K562 (cell line): Measurements from ENCODE around the gene DEPP1. TPM values are rescaled to one million over a fixed set of nuclear protein-coding genes. Genes with fewer than 3 reads are reported as not detected.

ENCODE experiments used
- ATF1 ChIP-seq, 2 experiments: fragments of 450-650 bp in 1 of 2; IDR thresholded peaks; 2 replicates each; pipeline ENCODE4 v1.6.1; 2016; ENCODE audit warnings: missing compliant biosample characterization in 1 of 2, missing genetic modification characterization in 1 of 2
- BCOR ChIP-seq: fragments of 450-650 bp; IDR thresholded peaks from 2 replicates; pipeline ENCODE4 v1.6.1; 2016
- BRF1 ChIP-seq: IDR thresholded peaks from 3 replicates; pipeline ENCODE4 v1.6.1; 2011; ENCODE audit warnings: borderline replicate concordance, mild to moderate bottlenecking; ENCODE audit not compliant: insufficient read length; ENCODE audit errors: extremely low read depth
- E2F6 ChIP-seq, 2 experiments: IDR thresholded peaks; 2 replicates each; pipeline ENCODE4 v1.6.1; 2011; ENCODE audit warnings: borderline replicate concordance in 1 of 2, control low read depth in 1 of 2, low read depth in 1 of 2, low read length in 1 of 2, mild to moderate bottlenecking in 1 of 2, mixed read lengths in 1 of 2, moderate library complexity in 1 of 2; ENCODE audit not compliant: insufficient read depth in 1 of 2, insufficient read length in 1 of 2, poor library complexity in 1 of 2, severe bottlenecking in 1 of 2; ENCODE audit errors: extremely low read depth in 1 of 2
- FOXM1 ChIP-seq, 2 experiments: fragments of 450-650 bp in 1 of 2; sonication (generic) in 1 of 2; formaldehyde crosslinking in 1 of 2; IDR thresholded peaks; 2 replicates each; pipeline versions ENCODE4 v1.6.1 to v1.9.0; 2017 to 2022; ENCODE audit warnings: low read depth in 2 of 2, mild to moderate bottlenecking in 2 of 2, missing genetic modification reagents in 1 of 2, moderate library complexity in 1 of 2
- FOXP1 ChIP-seq: sonication (generic); formaldehyde crosslinking; IDR thresholded peaks from 2 replicates; pipeline ENCODE4 v1.8.0; 2022; ENCODE audit warnings: mild to moderate bottlenecking, missing genetic modification reagents
- GATAD2A ChIP-seq: fragments of 450-650 bp; IDR thresholded peaks from 2 replicates; pipeline ENCODE4 v1.6.1; 2017
- HDAC1 ChIP-seq, 2 experiments: fragments of 450-650 bp; IDR thresholded peaks; 2 replicates each; pipeline ENCODE4 v1.6.1; 2016 to 2017; ENCODE audit warnings: inconsistent platforms in 1 of 2, mild to moderate bottlenecking in 1 of 2, moderate library complexity in 1 of 2
- HNRNPLL ChIP-seq: fragments of 200-400 bp; formaldehyde crosslinking; IDR thresholded peaks from 2 replicates; pipeline ENCODE4 v1.6.1; 2017; ENCODE audit warnings: low read length, low read depth, mild to moderate bottlenecking; ENCODE audit not compliant: poor library complexity, severe bottlenecking
- MEIS2 ChIP-seq: fragments of 450-650 bp; IDR thresholded peaks from 2 replicates; pipeline ENCODE4 v1.6.1; 2014; ENCODE audit warnings: mild to moderate bottlenecking; ENCODE audit not compliant: partially characterized antibody
- MNT ChIP-seq, 2 experiments: fragments of 450-650 bp; conservative IDR thresholded peaks; 2 replicates each; pipeline ENCODE4 v1.6.1; 2017; ENCODE audit warnings: mild to moderate bottlenecking in 2 of 2, moderate library complexity in 2 of 2
- MTA3 ChIP-seq: fragments of 450-650 bp; formaldehyde crosslinking; IDR thresholded peaks from 2 replicates; pipeline ENCODE4 v1.6.1; 2017; ENCODE audit warnings: mild to moderate bottlenecking, borderline replicate concordance
- NCOR1 ChIP-seq: fragments of 450-650 bp; IDR thresholded peaks from 2 replicates; pipeline ENCODE4 v1.6.1; 2016; ENCODE audit warnings: mild to moderate bottlenecking, moderate library complexity
- POLR2AphosphoS5 ChIP-seq: IDR thresholded peaks from 2 replicates; pipeline ENCODE4 v1.6.1; 2011; ENCODE audit warnings: mild to moderate bottlenecking, low read depth, low read length, moderate library complexity; ENCODE audit not compliant: control insufficient read depth, insufficient read depth
- SOX6 ChIP-seq: fragments of 450-650 bp; IDR thresholded peaks from 2 replicates; pipeline ENCODE4 v1.6.1; 2014; ENCODE audit warnings: mild to moderate bottlenecking
- SRF ChIP-seq, 2 experiments: fragments of 250-450, 450-650 bp in 1 of 2; sonication (Bioruptor Pico) in 1 of 2; sonication (generic) in 1 of 2; formaldehyde crosslinking; IDR thresholded peaks; 2 replicates each; pipeline versions ENCODE4 v1.5.0 to v1.5.1; 2020 to 2022; ENCODE audit warnings: mild to moderate bottlenecking in 1 of 2, missing genetic modification reagents in 1 of 2
- TEAD4 ChIP-seq, 2 experiments: sonication (generic) in 1 of 2; formaldehyde crosslinking in 1 of 2; IDR thresholded peaks; 2 replicates each; pipeline versions ENCODE4 v1.6.1 to v1.8.0; 2012 to 2022; ENCODE audit warnings: borderline replicate concordance in 1 of 2, inconsistent platforms in 1 of 2, low read length in 1 of 2, mild to moderate bottlenecking in 1 of 2, missing genetic modification reagents in 1 of 2
- ZBTB33 ChIP-seq: sonication (generic); formaldehyde crosslinking; IDR thresholded peaks from 2 replicates; pipeline ENCODE4 v1.8.1; 2023; ENCODE audit warnings: mild to moderate bottlenecking, missing genetic modification reagents
- ZNF184 ChIP-seq: sonication (generic); formaldehyde crosslinking; IDR thresholded peaks from 2 replicates; pipeline ENCODE4 v1.5.0; 2020; ENCODE audit warnings: missing genetic modification reagents
- ZNF76 ChIP-seq: fragments of 250-450 bp; sonication (Bioruptor Pico); IDR thresholded peaks from 2 replicates; pipeline ENCODE4 v1.4.0; 2020; ENCODE audit warnings: mild to moderate bottlenecking, moderate library complexity, borderline replicate concordance
- polyA plus RNA-seq, 8 experiments: library from polyadenylated mRNA; depleted of rRNA in 4 of 8; stranded (reverse) in 5 of 8; unstranded in 3 of 8; fragments of >200 nt; fragmentation: Nextera tagmentation in 2 of 8; fragmentation: Illumina TruSeq in 1 of 8; extraction: Ambion mirVana in 2 of 8; extraction: Trizol in 1 of 8; gene quantifications; 2 replicates each; pipeline versions ENCODE4 v1.2.1 to v1.2.3, GENCODE V29; 2011 to 2014; ENCODE audit warnings: inconsistent platforms in 1 of 8, missing spikeins in 1 of 8
- total RNA-seq, 7 experiments: library from RNA; depleted of rRNA in 6 of 7; stranded (reverse); fragments of >200 nt in 6 of 7; fragmentation: Illumina TruSeq in 2 of 7; extraction: Trizol in 2 of 7; gene quantifications; 2 replicates each; pipeline versions ENCODE4 v1.2.1 to v1.2.3, GENCODE V29; 2011 to 2021; ENCODE audit warnings: low replicate concordance in 1 of 7

The DEPP1 gene
- total and polyA plus RNA-seq, 9 of the 15 experiments (the other 6 are each of a cell fraction or from before 2014, with no cell fraction given), result 0.04 to 0.54 (median 0.20) TPM; not detected in 1

- TF ChIP-seq ATF1 (CRISPR knock-in tag; IDR thresholded peaks at IDR 0.05) (no peak), ATF1 (tag; IDR thresholded peaks at IDR 0.05) (peak; percentile 46; the same call in 1 of the 2 replicates), TEAD4 (IDR thresholded peaks at IDR 0.05; ENCODE audit: low read length) (peak; percentile 70), TEAD4 (CRISPR knock-in tag; IDR thresholded peaks at IDR 0.05; ENCODE audit: borderline replicate concordance) (no peak), SRF (CRISPR knock-in tag; IDR thresholded peaks at IDR 0.05) (peak in 1 of 2 experiments; percentile 75; a peak in 1 of 4 replicates), FOXP1 (CRISPR knock-in tag) (no peak), HNRNPLL (peak; percentile 63), HDAC1 (IDR thresholded peaks at IDR 0.05) (peak in 1 of 2 experiments; percentile 80; a peak in 2 of 4 replicates), GATAD2A (no peak), POLR2AphosphoS5 (0 out of 2 replicates have a peak, but pooled peaks have one; percentile 32), BCOR (peak; percentile 45; the same call in 1 of the 2 replicates), E2F6 (IDR thresholded peaks at IDR 0.05; ENCODE audit: borderline replicate concordance in 1 of 2, extremely low read depth in 1 of 2, insufficient read depth in 1 of 2, insufficient read length in 1 of 2, low read depth in 1 of 2, low read length in 1 of 2, poor library complexity in 1 of 2, severe bottlenecking in 1 of 2) (peak in 1 of 2 experiments; percentile 58), FOXM1 (IDR thresholded peaks at IDR 0.05; ENCODE audit: low read depth) (no peak), FOXM1 (CRISPR knock-in tag; IDR thresholded peaks at IDR 0.05; ENCODE audit: low read depth) (0 out of 2 replicates have a peak, but pooled peaks have one; percentile 46), MNT (conservative IDR thresholded peaks at IDR 0.05) (0 out of 4 replicates have a peak, but pooled peaks of 1 of the 2 experiments have one; percentile 21), ZBTB33 (CRISPR knock-in tag) (no peak), ZNF184 (CRISPR knock-in tag) (no peak), MEIS2 (peak; percentile 48), ZNF76 (peak; percentile 77; the same call in 1 of the 2 replicates), BRF1 (no peak), SOX6 (peak; percentile 54), NCOR1 (peak; percentile 53), MTA3 (0 out of 2 replicates have a peak, but pooled peaks have one; percentile 30)
Measured at GRCh38 chr10:44959247-44960087, 19.1 kb downstream of the DEPP1 start, which contains the start of gene RASSF4 (continued).
